Measurements from ENCODE around the gene GCN1.

Gene GCN1

DNA sequence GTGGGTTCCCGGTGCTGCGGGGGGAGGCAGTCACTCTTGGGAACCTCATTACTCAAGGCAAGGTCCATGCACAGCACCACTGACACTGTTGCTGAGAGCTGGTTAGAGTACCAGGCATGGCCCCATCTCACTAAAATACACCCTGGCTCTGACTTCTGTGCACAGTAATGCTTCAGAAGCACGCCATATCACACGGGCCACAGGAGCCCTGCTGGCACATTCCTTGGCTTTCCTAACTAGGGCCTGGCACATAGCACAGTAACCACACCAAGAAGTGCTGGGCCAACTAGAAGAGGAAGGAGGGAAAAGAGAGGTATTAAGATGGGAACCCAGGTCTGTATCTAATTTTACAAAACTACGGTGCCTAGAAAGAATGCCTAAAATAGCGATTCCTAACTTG is 64.5 kb downstream of the GCN1 start:
- DNase-seq (ENCODE audit: low spot score) = no peak
- in situ Hi-C loops (cut with MboI; ENCODE audit: low pct_unique_long_range_greater_than_20kb, low sequenced_read_pairs, unreplicated experiment) = no loop called here
- TF ChIP-seq, protein P1, sequence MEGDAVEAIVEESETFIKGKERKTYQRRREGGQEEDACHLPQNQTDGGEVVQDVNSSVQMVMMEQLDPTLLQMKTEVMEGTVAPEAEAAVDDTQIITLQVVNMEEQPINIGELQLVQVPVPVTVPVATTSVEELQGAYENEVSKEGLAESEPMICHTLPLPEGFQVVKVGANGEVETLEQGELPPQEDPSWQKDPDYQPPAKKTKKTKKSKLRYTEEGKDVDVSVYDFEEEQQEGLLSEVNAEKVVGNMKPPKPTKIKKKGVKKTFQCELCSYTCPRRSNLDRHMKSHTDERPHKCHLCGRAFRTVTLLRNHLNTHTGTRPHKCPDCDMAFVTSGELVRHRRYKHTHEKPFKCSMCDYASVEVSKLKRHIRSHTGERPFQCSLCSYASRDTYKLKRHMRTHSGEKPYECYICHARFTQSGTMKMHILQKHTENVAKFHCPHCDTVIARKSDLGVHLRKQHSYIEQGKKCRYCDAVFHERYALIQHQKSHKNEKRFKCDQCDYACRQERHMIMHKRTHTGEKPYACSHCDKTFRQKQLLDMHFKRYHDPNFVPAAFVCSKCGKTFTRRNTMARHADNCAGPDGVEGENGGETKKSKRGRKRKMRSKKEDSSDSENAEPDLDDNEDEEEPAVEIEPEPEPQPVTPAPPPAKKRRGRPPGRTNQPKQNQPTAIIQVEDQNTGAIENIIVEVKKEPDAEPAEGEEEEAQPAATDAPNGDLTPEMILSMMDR (IDR thresholded peaks at IDR 0.05; ENCODE audit: extremely low read depth, insufficient read depth, missing control alignments) = no peak

DNA sequence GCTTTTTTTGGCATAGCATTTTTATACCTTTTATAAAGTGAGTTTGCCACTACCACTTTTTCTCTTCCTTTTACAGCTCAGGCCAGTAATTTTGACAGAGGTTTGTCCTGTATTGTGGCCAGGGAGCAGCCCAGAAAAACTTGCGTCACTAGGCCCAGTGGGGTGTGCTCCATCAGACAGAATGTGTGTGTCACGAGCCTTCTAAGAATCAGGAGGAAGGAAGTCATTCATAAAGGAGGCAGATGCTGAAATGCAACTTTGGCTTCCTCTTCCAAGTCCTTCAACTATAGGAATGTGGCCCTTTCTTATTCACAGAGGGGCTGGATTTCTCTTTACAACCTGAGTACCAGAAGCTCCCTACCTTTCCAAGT is 67.9 kb downstream of the GCN1 start:
- in situ Hi-C loops (cut with MboI; ENCODE audit: low pct_unique_long_range_greater_than_20kb, low sequenced_read_pairs, unreplicated experiment) = no loop called here
- TF ChIP-seq, protein P1 (IDR thresholded peaks at IDR 0.05; ENCODE audit: extremely low read depth, insufficient read depth, missing control alignments) = no peak
- DNase-seq (ENCODE audit: low spot score) = no peak

DNA sequence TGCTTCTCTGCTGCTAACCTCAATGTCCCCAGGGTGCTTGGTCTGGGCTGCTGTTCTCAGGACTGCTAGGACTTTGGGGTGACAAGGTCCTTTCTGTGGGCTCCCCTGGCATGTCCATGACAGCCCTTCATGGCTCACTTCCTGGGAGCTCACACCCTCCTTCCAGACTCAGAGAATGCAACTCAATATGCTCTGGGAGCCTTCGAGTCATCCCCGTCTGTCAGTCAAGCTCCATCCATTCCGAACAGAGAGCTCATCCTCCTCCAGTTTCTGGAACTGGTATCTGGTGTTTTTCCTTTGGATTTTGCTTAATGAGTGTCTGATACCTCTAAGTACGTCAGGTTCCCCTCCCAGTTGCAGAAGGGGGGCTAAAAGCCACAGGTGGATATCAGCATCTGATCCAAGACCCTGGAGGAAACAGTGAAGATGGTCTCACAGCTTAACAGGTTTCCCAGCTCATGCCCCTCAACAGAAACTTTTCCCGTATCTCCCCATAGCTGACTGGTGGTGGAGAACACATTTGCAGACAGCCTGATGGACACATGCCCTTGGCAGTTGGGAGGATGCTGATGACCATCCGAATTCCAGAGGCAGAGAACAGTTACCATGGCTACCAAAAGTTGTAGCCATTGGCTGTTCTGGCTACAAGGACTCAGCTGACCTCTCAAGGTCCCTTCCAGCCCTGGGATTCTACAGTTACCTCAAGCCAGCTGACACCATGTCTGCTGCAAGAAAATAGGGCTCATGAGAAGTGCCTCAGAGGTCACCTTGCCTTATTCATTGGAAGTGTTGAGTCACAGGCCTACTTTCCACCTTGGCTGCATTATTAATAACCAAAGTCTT is 68.5 kb downstream of the GCN1 start:
- in situ Hi-C loops (cut with MboI; ENCODE audit: low pct_unique_long_range_greater_than_20kb, low sequenced_read_pairs, unreplicated experiment) = no loop called here
- TF ChIP-seq, protein P1 (IDR thresholded peaks at IDR 0.05; ENCODE audit: extremely low read depth, insufficient read depth, missing control alignments) = no peak
- DNase-seq (ENCODE audit: low spot score) = no peak

DNA sequence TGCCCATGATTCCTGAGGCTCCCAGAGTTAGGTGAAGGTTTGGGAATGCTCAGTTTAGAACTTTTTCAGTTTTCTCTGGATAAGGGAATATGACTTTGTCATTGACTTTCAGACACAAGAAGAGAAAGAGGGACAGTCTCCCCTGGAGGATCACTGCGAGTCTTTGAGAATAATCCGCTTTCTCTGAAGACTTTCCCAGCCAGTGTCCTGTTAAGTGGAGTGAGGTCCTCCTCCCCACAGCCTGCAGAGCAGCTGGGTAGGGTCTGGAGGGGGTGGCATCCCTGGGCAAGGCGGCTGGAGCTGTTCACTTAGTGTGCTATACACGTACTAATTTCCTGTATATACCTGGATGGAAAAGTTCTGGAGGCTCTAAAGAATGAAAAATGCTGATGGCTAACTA is 69.5 kb downstream of the GCN1 start:
- no peak for DNase-seq (ENCODE audit: low spot score)
- TF ChIP-seq, protein P1 (IDR thresholded peaks at IDR 0.05; ENCODE audit: extremely low read depth, insufficient read depth, missing control alignments) = no peak
- in situ Hi-C loops (cut with MboI; ENCODE audit: low pct_unique_long_range_greater_than_20kb, low sequenced_read_pairs, unreplicated experiment) = no loop called here

DNA sequence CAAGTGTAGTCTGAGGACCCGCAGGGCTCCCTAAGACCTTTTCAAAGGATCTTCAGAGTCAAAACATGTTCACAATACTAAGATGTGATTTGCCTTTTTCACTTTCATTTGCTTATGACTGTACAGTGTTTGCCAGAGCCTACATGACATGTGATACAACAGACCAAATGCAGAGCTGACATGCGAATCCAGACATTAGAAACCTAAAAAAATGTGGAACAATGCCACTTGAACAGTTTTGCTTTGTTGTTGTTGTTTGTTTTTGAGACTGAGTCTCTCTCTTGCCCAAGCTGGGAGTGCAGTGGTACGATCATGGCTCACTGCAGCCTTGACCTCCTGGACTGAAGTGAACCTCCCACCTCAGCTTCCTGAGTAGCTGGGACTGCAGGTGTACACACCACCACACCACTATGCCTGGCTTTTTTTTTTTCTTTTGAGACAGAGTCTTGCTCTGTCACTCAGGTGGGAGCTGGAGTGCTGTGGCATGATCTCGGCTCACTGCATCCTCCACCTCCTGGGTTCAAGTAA is 72.7 kb downstream of the GCN1 start:
- peak; percentile 62 for DNase-seq (ENCODE audit: low spot score)
- in situ Hi-C loops (cut with MboI; ENCODE audit: low pct_unique_long_range_greater_than_20kb, low sequenced_read_pairs, unreplicated experiment) = no loop called here
- TF ChIP-seq, protein P1 (IDR thresholded peaks at IDR 0.05; ENCODE audit: extremely low read depth, insufficient read depth, missing control alignments) = no peak

DNA sequence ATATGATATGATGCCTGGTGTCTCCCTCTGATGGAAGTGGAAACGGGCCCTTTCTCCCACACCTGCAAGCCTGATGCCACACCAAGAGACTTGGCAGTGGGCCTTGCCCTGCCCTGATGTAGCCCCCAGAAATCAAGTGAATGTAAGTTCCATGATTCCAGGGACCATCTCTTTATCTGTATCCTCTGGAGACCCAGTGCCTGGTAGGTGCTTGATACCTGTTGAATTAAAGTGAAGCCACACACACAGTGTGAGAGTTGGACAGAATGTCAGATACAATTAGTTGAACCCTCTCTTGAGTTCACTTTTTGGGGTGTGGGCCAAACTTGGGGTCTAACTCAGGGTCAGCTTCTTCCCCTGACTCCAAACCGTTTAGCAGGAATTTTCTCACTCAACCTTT is 73.2 kb downstream of the GCN1 start:
- TF ChIP-seq, protein P1 (IDR thresholded peaks at IDR 0.05; ENCODE audit: extremely low read depth, insufficient read depth, missing control alignments) = no peak
- in situ Hi-C loops (cut with MboI; ENCODE audit: low pct_unique_long_range_greater_than_20kb, low sequenced_read_pairs, unreplicated experiment) = no loop called here
- no peak for DNase-seq (ENCODE audit: low spot score)
